ENCODE data around the gene DSCAM.
"Not testable (repeated sequence)": the region's sequence is repeated elsewhere in the genome, so short reads cannot be mapped to it uniquely, and the experiment has no call there.

DSCAM gene

GRCh38 chr21:40053007-40053406 is 794.0 kb downstream of the DSCAM start:
- DNase-seq (ENCODE audit: low read depth in 2 of 2), result no peak

GRCh38 chr21:40052276-40052675 is 794.7 kb downstream of the DSCAM start:
- DNase-seq (ENCODE audit: low read depth in 2 of 2), result no peak

GRCh38 chr21:40051801-40052200 is 795.2 kb downstream of the DSCAM start:
- DNase-seq (ENCODE audit: low read depth in 2 of 2), result no peak

- no peak for DNase-seq (ENCODE audit: low read depth in 2 of 2)
Measured at GRCh38 chr21:40049931-40050290, 797.0 kb downstream of the DSCAM start.

- DNase-seq (ENCODE audit: low read depth in 2 of 2), result no peak
Measured at GRCh38 chr21:40049031-40049930, 797.7 kb downstream of the DSCAM start.

- no peak for DNase-seq (ENCODE audit: low read depth in 2 of 2)
Measured at GRCh38 chr21:40047993-40048730, 798.8 kb downstream of the DSCAM start.

- no peak for DNase-seq (ENCODE audit: low read depth in 2 of 2)
Measured at GRCh38 chr21:40047211-40047610, 799.7 kb downstream of the DSCAM start.

- DNase-seq (ENCODE audit: low read depth in 2 of 2), result no peak
Measured at GRCh38 chr21:40043866-40044265, 803.1 kb downstream of the DSCAM start.

GRCh38 chr21:40043423-40043822 is 803.5 kb downstream of the DSCAM start:
- DNase-seq (ENCODE audit: low read depth in 2 of 2), result no peak

- DNase-seq (ENCODE audit: low read depth in 2 of 2), result no peak
Measured at GRCh38 chr21:40041446-40041845, 805.5 kb downstream of the DSCAM start.

GRCh38 chr21:40033156-40033782 is 813.7 kb downstream of the DSCAM start:
- DNase-seq (ENCODE audit: low read depth in 2 of 2), result not testable (repeated sequence)

- no peak for DNase-seq (ENCODE audit: low read depth in 2 of 2)
Measured at GRCh38 chr21:40029888-40030287, 817.1 kb downstream of the DSCAM start.

GRCh38 chr21:40028393-40028792 is 818.6 kb downstream of the DSCAM start:
- DNase-seq (ENCODE audit: low read depth in 2 of 2), result not testable (repeated sequence)

GRCh38 chr21:40021558-40022351 is 825.2 kb downstream of the DSCAM start:
- no peak for DNase-seq (ENCODE audit: low read depth in 2 of 2)

- DNase-seq (ENCODE audit: low read depth in 2 of 2), result no peak
Measured at GRCh38 chr21:40020651-40021050, 826.3 kb downstream of the DSCAM start.

GRCh38 chr21:40018871-40019475 is 828.0 kb downstream of the DSCAM start:
- no peak for DNase-seq (ENCODE audit: low read depth in 2 of 2)

GRCh38 chr21:40016667-40017066 is 830.3 kb downstream of the DSCAM start:
- no peak for DNase-seq (ENCODE audit: low read depth in 2 of 2)

GRCh38 chr21:40016234-40016633 is 830.7 kb downstream of the DSCAM start:
- no peak for DNase-seq (ENCODE audit: low read depth in 2 of 2)

- no peak for DNase-seq (ENCODE audit: low read depth in 2 of 2)
Measured at GRCh38 chr21:40015818-40016217, 831.1 kb downstream of the DSCAM start.

GRCh38 chr21:40014394-40014793 is 832.6 kb downstream of the DSCAM start:
- DNase-seq (ENCODE audit: low read depth in 2 of 2), result no peak

GRCh38 chr21:40013001-40013735 is 833.8 kb downstream of the DSCAM start:
- no peak for DNase-seq (ENCODE audit: low read depth in 2 of 2)
